Panc1 (cell line): Measurements from ENCODE around the gene SENP6. TPM values are rescaled to one million over a fixed set of nuclear protein-coding genes. Genes with fewer than 3 reads are reported as not detected.

Experiments used
- ATAC-seq: fragments of 200-7000 bp; cut with Tn5 transposase; 2 replicates; pipeline ENCODE4 v1.9.1; 2020; ENCODE audit warnings: mild to moderate bottlenecking, moderate library complexity
- BruUV-seq: library from RNA; stranded (reverse); fragments of 400-500 nt; replicated peaks from 2 replicates; lab custom pipeline; 2021; lab: Mats Ljungman, UMichigan
- CTCF ChIA-PET: fragments of 300-600 bp; sonication (Branson Sonifier 250); formaldehyde crosslinking; loops from one replicate; lab custom pipeline; 2022; ENCODE audit warnings: antibody characterized with exemption; lab: Charles Lee
- POLR2A ChIA-PET: fragments of 300-600 bp; sonication (Branson Sonifier 250); formaldehyde crosslinking; loops from one replicate; lab custom pipeline; 2022; ENCODE audit warnings: antibody characterized with exemption; lab: Charles Lee
- DNase-seq: peaks from one replicate; pipeline ENCODE4 v3.0.0-alpha.2; 2010; ENCODE audit warnings: low read depth, low spot score
- H3K27ac ChIP-seq: 2 replicates; pipeline ENCODE4 v1.5.1; 2011; ENCODE audit warnings: mild to moderate bottlenecking, low read length, inconsistent platforms
- H3K27me3 ChIP-seq: fragments of 200-500 bp; sonication (Bioruptor generic); 2 replicates; pipeline ENCODE4 v1.6.0; 2014; ENCODE audit warnings: low read length, inconsistent platforms; ENCODE audit not compliant: control insufficient read depth, insufficient read depth
- H3K36me3 ChIP-seq: fragments of 200-500 bp; sonication (Bioruptor generic); 2 replicates; pipeline ENCODE4 v1.5.1; 2014; ENCODE audit warnings: inconsistent platforms, mild to moderate bottlenecking, low read length, moderate library complexity; ENCODE audit not compliant: control insufficient read depth, insufficient read depth
- H3K4me1 ChIP-seq: 2 replicates; pipeline ENCODE4 v1.5.1; 2011; ENCODE audit warnings: inconsistent platforms, mild to moderate bottlenecking, low read length, moderate library complexity; ENCODE audit not compliant: control insufficient read depth, insufficient read depth
- H3K4me3 ChIP-seq, 2 experiments: 2 replicates each; pipeline ENCODE4 v1.5.1; 2011 to 2012; ENCODE audit warnings: low read depth in 2 of 2, low read length in 2 of 2, mild to moderate bottlenecking in 2 of 2, inconsistent platforms in 1 of 2, moderate library complexity in 1 of 2
- H3K9me3 ChIP-seq: fragments of 200-500 bp; sonication (Bioruptor generic); 2 replicates; pipeline ENCODE4 v1.5.1; 2014; ENCODE audit warnings: low read depth, mild to moderate bottlenecking, inconsistent platforms, low read length, moderate library complexity; ENCODE audit not compliant: control insufficient read depth, insufficient read depth
- CTCF ChIP-seq: fragments of 450-650 bp; IDR thresholded peaks from 2 replicates; pipeline ENCODE4 v1.5.1; 2017; ENCODE audit warnings: mild to moderate bottlenecking
- POLR2AphosphoS5 ChIP-seq: IDR thresholded peaks from 2 replicates; pipeline ENCODE4 v1.6.1; 2012; ENCODE audit warnings: mild to moderate bottlenecking, low read depth, low read length, moderate library complexity
- REST ChIP-seq, 2 experiments: IDR thresholded peaks; 2 replicates each; pipeline ENCODE4 v1.6.1; 2011 to 2012; ENCODE audit warnings: low read depth in 2 of 2, control low read depth in 1 of 2, low read length in 1 of 2, mild to moderate bottlenecking in 1 of 2, moderate library complexity in 1 of 2; ENCODE audit not compliant: insufficient read depth in 1 of 2
- SIN3A ChIP-seq: IDR thresholded peaks from 2 replicates; pipeline ENCODE4 v1.6.1; 2012; ENCODE audit warnings: low read depth, mild to moderate bottlenecking, low read length, moderate library complexity, borderline replicate concordance; ENCODE audit not compliant: insufficient read depth
- TCF7L2 ChIP-seq: IDR thresholded peaks from 2 replicates; pipeline ENCODE4 v1.6.1; 2011; ENCODE audit warnings: mild to moderate bottlenecking, low read depth, low read length, inconsistent platforms
- in situ Hi-C: cut with HindIII; loops from 2 replicates; pipeline ENCODE4 v1.10.0; 2016; ENCODE audit warnings: low sequenced_read_pairs, low pct_unique_long_range_greater_than_20kb
- intact Hi-C: fragments of 100-400 bp; cut with micrococcal nuclease; formaldehyde crosslinking; loops from one replicate; pipeline ENCODE4 v1.10.0; 2022; ENCODE audit not compliant: unreplicated experiment
- total RNA-seq: library from RNA; stranded (reverse); gene quantifications from one replicate; pipeline ENCODE4 v1.2.1, GENCODE V29; 2021; ENCODE audit not compliant: unreplicated experiment

The SENP6 gene
- total RNA-seq, 1 experiment from 2014 or later: 58.7 TPM

- no peak for DNase-seq
- in situ Hi-C loops: no loop called here
- Histone ChIP-seq H3K36me3 (peaks cover 11% of the 10 kb centered on the region; the same call in 1 of the 2 replicates), H3K9me3 (no peaks in the 10 kb centered on the region), H3K27ac (no peak overlapping the region), H3K4me1 (0 out of 2 replicates have a peak, but pooled peaks cover 7% of the 10 kb centered on the region), H3K4me3 (no peak overlapping the region), H3K27me3 (no peaks in the 10 kb centered on the region)
- no peak for ATAC-seq
- ChIA-PET POLR2A (no interaction called here), CTCF (no interaction called here)
- intact Hi-C loops: no loop called here
- BruUV-seq: no TSS peak
- no peak for TF ChIP-seq CTCF
Measured at GRCh38 chr6:75619230-75619899, 17.7 kb downstream of the SENP6 start.

DNA sequence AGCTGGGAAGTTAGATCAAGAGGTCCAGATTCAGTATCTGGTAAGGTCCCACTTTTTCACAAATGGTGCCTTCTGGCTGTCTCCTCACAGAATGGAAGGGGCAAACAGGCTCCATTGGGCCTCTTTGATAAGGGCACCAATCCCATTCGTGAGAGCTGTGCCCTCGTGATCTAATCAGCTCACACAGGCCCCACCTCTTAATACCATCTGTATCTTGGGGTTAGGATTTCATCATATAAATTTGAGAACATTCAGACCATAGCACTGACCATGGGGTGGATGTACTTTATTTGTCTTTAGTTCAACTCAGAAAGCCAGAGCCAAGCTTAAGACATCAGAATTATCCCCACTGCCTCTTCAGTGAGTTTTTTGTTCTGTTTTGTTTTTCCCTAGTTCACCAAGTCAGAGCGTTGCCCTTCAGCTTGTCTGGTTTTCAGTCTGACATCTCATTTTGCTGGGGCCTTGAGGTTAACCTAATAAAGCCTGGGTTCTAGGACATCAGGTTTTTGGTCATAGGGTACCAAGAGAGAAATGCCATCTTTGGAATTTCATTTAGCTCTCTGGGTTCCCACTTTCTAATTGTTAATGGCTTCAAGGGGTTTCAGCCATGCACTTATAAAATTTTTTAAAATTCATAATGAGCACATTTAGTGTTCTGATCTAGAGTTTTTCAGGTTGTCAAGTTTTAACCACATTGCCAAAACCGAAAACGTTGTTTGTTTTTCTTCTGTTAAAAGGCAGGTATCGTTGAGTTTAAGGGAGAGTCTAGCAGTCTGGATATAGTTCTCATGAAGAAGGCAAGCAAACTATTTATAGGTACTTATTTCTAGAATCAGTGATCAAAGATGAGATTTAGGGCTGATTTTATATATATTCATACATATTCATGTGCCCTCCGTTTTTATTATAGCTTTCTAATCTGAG is 19.0 kb downstream of the SENP6 start:
- intact Hi-C loops: no loop called here
- Histone ChIP-seq H3K36me3 (peaks cover 14% of the 10 kb centered on the region; the same call in 1 of the 2 replicates), H3K27ac (no peak overlapping the region), H3K9me3 (no peaks in the 10 kb centered on the region), H3K4me3 (no peak overlapping the region), H3K27me3 (no peaks in the 10 kb centered on the region), H3K4me1 (0 out of 2 replicates have a peak, but pooled peaks cover 5% of the 10 kb centered on the region)
- ATAC-seq (no peak), DNase-seq (no peak)
- no TSS peak for BruUV-seq
- CTCF ChIA-PET: no interaction called here
- POLR2A ChIA-PET: no interaction called here
- TF ChIP-seq REST (IDR thresholded peaks at IDR 0.05; ENCODE audit: insufficient read depth in 1 of 2, low read depth in 2 of 2, low read length in 1 of 2): no peak
- TF ChIP-seq CTCF: no peak
- no peak for TF ChIP-seq SIN3A
- TF ChIP-seq TCF7L2: no peak
- TF ChIP-seq POLR2AphosphoS5: no peak
- in situ Hi-C loops: no loop called here
